Kidney (tissue), 14 donors: Measurements from ENCODE around the gene STXBP6. TPM values are rescaled to one million over a fixed set of nuclear protein-coding genes. Genes with fewer than 3 reads are reported as not detected.

ENCODE experiments used
- DNase-seq, 5 donors: peaks; one replicate each; pipeline ENCODE4 v3.0.0-alpha.2; 2013 to 2020
- FAIRE-seq: peaks from 2 replicates; lab custom pipeline; 2012; peaks lifted over from hg19 to GRCh38; lab: Jason Lieb, UNC
- H3K27ac ChIP-seq, 2 donors: one replicate each; pipeline ENCODE4 v1.7.0; 2013; ENCODE audit warnings: low read depth in 2 of 2, low read length in 2 of 2, inconsistent platforms in 1 of 2
- H3K27me3 ChIP-seq: one replicate; pipeline ENCODE4 v1.7.1; 2013; ENCODE audit warnings: low read length, inconsistent platforms; ENCODE audit not compliant: control insufficient read depth, insufficient read depth
- H3K36me3 ChIP-seq, 3 donors: one replicate each; pipeline versions ENCODE4 v1.7.0 to v1.7.1; 2013; ENCODE audit warnings: low read length in 3 of 3, control low read depth in 1 of 3, inconsistent platforms in 1 of 3; ENCODE audit not compliant: insufficient read depth in 3 of 3, control insufficient read depth in 2 of 3
- H3K4me1 ChIP-seq, 3 donors: one replicate each; pipeline versions ENCODE4 v1.7.0 to v1.7.1; 2013; ENCODE audit warnings: low read length in 3 of 3, inconsistent platforms in 1 of 3, low read depth in 1 of 3; ENCODE audit not compliant: control insufficient read depth in 2 of 3, insufficient read depth in 2 of 3
- H3K4me3 ChIP-seq, 3 donors: one replicate each; pipeline versions ENCODE4 v1.7.0 to v1.8.1; 2013; ENCODE audit warnings: low read length in 3 of 3, control low read depth in 1 of 3, inconsistent platforms in 1 of 3
- H3K9ac ChIP-seq, 3 donors: one replicate each; pipeline versions ENCODE4 v1.7.0 to v1.7.1; 2013; ENCODE audit warnings: low read length in 3 of 3, control low read depth in 1 of 3, inconsistent platforms in 1 of 3
- H3K9me3 ChIP-seq, 3 donors: one replicate each; pipeline versions ENCODE4 v1.7.0 to v1.7.1; 2013; ENCODE audit warnings: low read length in 3 of 3, control low read depth in 1 of 3, inconsistent platforms in 1 of 3; ENCODE audit not compliant: control insufficient read depth in 2 of 3, insufficient read depth in 1 of 3
- CTCF ChIP-seq: IDR thresholded peaks from 3 replicates; pipeline ENCODE4 v1.5.1; 2012; ENCODE audit warnings: mild to moderate bottlenecking, moderate library complexity, borderline replicate concordance; ENCODE audit not compliant: insufficient read depth; ENCODE audit errors: extremely low read depth
- intact Hi-C: fragments of 100-400 bp; cut with DNase I; formaldehyde crosslinking; loops from one replicate; pipeline ENCODE4 v1.11.1; 2022
- polyA plus RNA-seq: library from polyadenylated mRNA; stranded (reverse); fragments of 350-450 nt; fragmentation: Illumina TruSeq; extraction: RNeasy Lipid Tissue Mini Kit (QIAGEN cat#74804); gene quantifications from one replicate; pipeline ENCODE4 v1.2.3, GENCODE V29; 2014; ENCODE audit warnings: low read depth, low replicate concordance; ENCODE audit not compliant: insufficient read depth
- total RNA-seq: library from RNA; stranded (reverse); fragmentation: NEBNext Ultra II Directional; extraction: Animal tissue kit (Norgen Biotek cat#: 25700); gene quantifications from one replicate; pipeline ENCODE4 v1.2.1, GENCODE V29; 2021
- donor health status: control.
- donor health status: control.
- donor health status: control.
- donor health status: control.
- donor health status: control.
- donor health status: DM: yes; HTN: yes; CAD: no.
- donor health status: Normal renal cell carcinoma (clear cell type).

Gene STXBP6
- total and polyA plus RNA-seq, 2 donors from 2014 or later: 2.8 to 3.9 TPM

- no peak overlapping the region for H3K9ac ChIP-seq
- H3K4me1 ChIP-seq: peaks cover 0 to 3% (median 2%) of the 10 kb centered on the region in 3 donors
- H3K36me3 ChIP-seq: no peaks in the 10 kb centered on the region
- intact Hi-C loops: no loop called here
- H3K4me3 ChIP-seq: no peak overlapping the region
- H3K27ac ChIP-seq: no peak overlapping the region
- no peaks in the 10 kb centered on the region for H3K9me3 ChIP-seq
- no peak for FAIRE-seq
- H3K27me3 ChIP-seq: no peaks in the 10 kb centered on the region
- TF ChIP-seq CTCF: no peak
- no peak for DNase-seq
These were observed 11.8 kb downstream of the STXBP6 start for GRCh38 chr14:25038044-25038668.

DNA sequence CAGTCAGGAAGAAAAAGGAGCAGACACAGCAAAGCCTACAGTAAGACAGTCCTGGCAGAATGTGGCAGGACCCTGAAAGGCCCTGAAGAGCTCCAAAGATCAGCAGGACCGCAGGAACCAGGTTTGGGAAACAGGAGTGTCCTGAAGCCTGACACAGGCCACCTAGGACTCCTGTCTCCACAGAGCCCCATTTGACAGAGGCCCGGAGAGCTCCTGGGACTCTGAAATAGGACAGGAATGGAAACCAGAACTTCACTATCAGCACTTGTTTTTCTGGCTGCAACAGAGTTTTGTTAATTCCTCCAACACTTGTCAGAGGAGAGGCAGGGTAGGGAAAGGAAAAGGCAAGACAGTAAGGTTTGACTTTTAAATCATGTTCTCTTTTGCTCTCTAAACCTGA, 12.9 kb downstream of the STXBP6 start:
- TF ChIP-seq CTCF: no peak
- no peaks in the 10 kb centered on the region for H3K27me3 ChIP-seq
- H3K9ac ChIP-seq: no peak overlapping the region
- no peaks in the 10 kb centered on the region for H3K36me3 ChIP-seq
- intact Hi-C loops: no loop called here
- FAIRE-seq: no peak
- no peaks in the 10 kb centered on the region for H3K9me3 ChIP-seq
- H3K27ac ChIP-seq: no peak overlapping the region
- H3K4me3 ChIP-seq: no peak overlapping the region
- no peak for DNase-seq
- no peaks in the 10 kb centered on the region for H3K4me1 ChIP-seq

- Histone ChIP-seq H3K27ac (no peak overlapping the region), H3K9ac (no peak overlapping the region), H3K27me3 (no peaks in the 10 kb centered on the region), H3K36me3 (no peaks in the 10 kb centered on the region), H3K9me3 (no peaks in the 10 kb centered on the region), H3K4me1 (no peaks in the 10 kb centered on the region), H3K4me3 (no peak overlapping the region)
- no peak for TF ChIP-seq CTCF
- intact Hi-C loops: no loop called here
- DNase-seq (peak in 2 of 5 donors; percentile 34 to 55), FAIRE-seq (no peak)
These were observed 14.9 kb downstream of the STXBP6 start for GRCh38 chr14:25034803-25035681.
